GM19351 (cell line): Measurements from ENCODE around the gene NEUROG2.

Experiments used
- ATAC-seq: cut with Tn5 transposase; IDR thresholded peaks from one replicate; pipeline ENCODE4 v1.9.1; 2021; ENCODE audit warnings: mild to moderate bottlenecking, moderate library complexity; ENCODE audit not compliant: unreplicated experiment

Gene NEUROG2

GRCh38 chr4:112521123-112522023 lies 5.4 kb upstream of the NEUROG2 start:
- no peak for ATAC-seq

GRCh38 chr4:112520598-112521122 lies 4.7 kb upstream of the NEUROG2 start:
- ATAC-seq, result no peak

GRCh38 chr4:112519689-112520597 lies 4.0 kb upstream of the NEUROG2 start:
- no peak for ATAC-seq

GRCh38 chr4:112518675-112519074 lies 2.7 kb upstream of the NEUROG2 start:
- ATAC-seq, result no peak

GRCh38 chr4:112517911-112518310 lies 1.9 kb upstream of the NEUROG2 start:
- ATAC-seq, result no peak

- ATAC-seq, result peak; percentile 22
Measured at GRCh38 chr4:112517067-112517634, 1.2 kb upstream of the NEUROG2 start.

- ATAC-seq, result peak; percentile 22
Measured at GRCh38 chr4:112516471-112517066, 589 bp upstream of the NEUROG2 start.

GRCh38 chr4:112515198-112516065 lies 548 bp downstream of the NEUROG2 start:
- peak; percentile 25 for ATAC-seq

- peak; percentile 5 for ATAC-seq
Measured at GRCh38 chr4:112514647-112515197, 1.3 kb downstream of the NEUROG2 start.

- ATAC-seq, result peak; percentile 18
Measured at GRCh38 chr4:112513971-112514646, 1.9 kb downstream of the NEUROG2 start.

GRCh38 chr4:112511803-112512118 lies 4.2 kb downstream of the NEUROG2 start:
- ATAC-seq, result no peak

- ATAC-seq, result no peak
Measured at GRCh38 chr4:112511093-112511802, 4.7 kb downstream of the NEUROG2 start.

- no peak for ATAC-seq
Measured at GRCh38 chr4:112510291-112511092, 5.5 kb downstream of the NEUROG2 start.

GRCh38 chr4:112509243-112510141 lies 6.5 kb downstream of the NEUROG2 start:
- ATAC-seq, result no peak

- ATAC-seq, result no peak
Measured at GRCh38 chr4:112508356-112508755, 7.6 kb downstream of the NEUROG2 start.

GRCh38 chr4:112504807-112505206 lies 11.2 kb downstream of the NEUROG2 start:
- ATAC-seq, result no peak

- ATAC-seq, result no peak
Measured at GRCh38 chr4:112502871-112503270, 13.1 kb downstream of the NEUROG2 start.
